ENCODE results near the gene PAX6.

Gene PAX6

GRCh38 chr11:31822175-31822926 is 11.2 kb upstream of the PAX6 start:
- DNase-seq (ENCODE audit: low read depth), result no peak

- DNase-seq (ENCODE audit: low read depth), result no peak
Observed at GRCh38 chr11:31821766-31822165, 10.6 kb upstream of the PAX6 start.

GRCh38 chr11:31821235-31821764 is 10.2 kb upstream of the PAX6 start:
- DNase-seq (ENCODE audit: low read depth), result no peak

GRCh38 chr11:31820438-31820818 is 9.3 kb upstream of the PAX6 start:
- DNase-seq (ENCODE audit: low read depth), result no peak

- no peak for DNase-seq (ENCODE audit: low read depth)
Observed at GRCh38 chr11:31819621-31820437, 8.7 kb upstream of the PAX6 start.

GRCh38 chr11:31818874-31819331 is 7.8 kb upstream of the PAX6 start:
- no peak for DNase-seq (ENCODE audit: low read depth)

- no peak for DNase-seq (ENCODE audit: low read depth)
Observed at GRCh38 chr11:31818425-31818755, 7.3 kb upstream of the PAX6 start.

GRCh38 chr11:31817621-31818424 is 6.7 kb upstream of the PAX6 start:
- no peak for DNase-seq (ENCODE audit: low read depth)

GRCh38 chr11:31817054-31817620 is 6.0 kb upstream of the PAX6 start:
- peak; percentile 31 for DNase-seq (ENCODE audit: low read depth)

- no peak for DNase-seq (ENCODE audit: low read depth)
Observed at GRCh38 chr11:31816468-31817053, 5.4 kb upstream of the PAX6 start.

- no peak for DNase-seq (ENCODE audit: low read depth)
Observed at GRCh38 chr11:31815711-31816467, 4.8 kb upstream of the PAX6 start.

GRCh38 chr11:31814176-31814868 is 3.2 kb upstream of the PAX6 start:
- DNase-seq (ENCODE audit: low read depth), result no peak

- DNase-seq (ENCODE audit: low read depth), result peak; percentile 34
Observed at GRCh38 chr11:31813391-31814175, 2.5 kb upstream of the PAX6 start.

- DNase-seq (ENCODE audit: low read depth), result peak; percentile 42
Observed at GRCh38 chr11:31812383-31813381, 1.6 kb upstream of the PAX6 start.

- peak; percentile 44 for DNase-seq (ENCODE audit: low read depth)
Observed at GRCh38 chr11:31809857-31810778, 1.0 kb downstream of the PAX6 start.

GRCh38 chr11:31809541-31809856 is 1.6 kb downstream of the PAX6 start:
- no peak for DNase-seq (ENCODE audit: low read depth)
